NCI-H146 (cell line): ENCODE data around the gene ACOXL.
A peak's percentile ranks its signal among the peaks of the same experiment; 100 is the strongest.

Source experiments
- DNase-seq: peaks from one replicate; lab custom pipeline; 2025; lab: John Stamatoyannopoulos, UW

The ACOXL gene

GRCh38 chr2:110718990-110719389, 13.4 kb upstream of the ACOXL start:
- no peak for DNase-seq

GRCh38 chr2:110720547-110720946, 11.8 kb upstream of the ACOXL start:
- DNase-seq = no peak

- no peak for DNase-seq
Observed at GRCh38 chr2:110724820-110725219, 7.6 kb upstream of the ACOXL start.

GRCh38 chr2:110725370-110725769, 7.0 kb upstream of the ACOXL start:
- no peak for DNase-seq

GRCh38 chr2:110725859-110726258, 6.5 kb upstream of the ACOXL start:
- no peak for DNase-seq

GRCh38 chr2:110726285-110726684, 6.1 kb upstream of the ACOXL start:
- no peak for DNase-seq

GRCh38 chr2:110727923-110728322, 4.5 kb upstream of the ACOXL start:
- no peak for DNase-seq

- peak; percentile 9 for DNase-seq
Observed at GRCh38 chr2:110729106-110729505, 3.3 kb upstream of the ACOXL start.

GRCh38 chr2:110731064-110731463, 1.3 kb upstream of the ACOXL start:
- DNase-seq = peak; percentile 74

GRCh38 chr2:110735366-110735765, 3.0 kb downstream of the ACOXL start:
- peak; percentile 45 for DNase-seq

GRCh38 chr2:110737783-110738182, 5.4 kb downstream of the ACOXL start:
- no peak for DNase-seq

- no peak for DNase-seq
Observed at GRCh38 chr2:110740747-110741349, 8.5 kb downstream of the ACOXL start.

- DNase-seq = no peak
Observed at GRCh38 chr2:110741491-110741980, 9.2 kb downstream of the ACOXL start.

GRCh38 chr2:110742412-110742811, 10.0 kb downstream of the ACOXL start:
- DNase-seq = no peak

GRCh38 chr2:110743600-110743999, 11.2 kb downstream of the ACOXL start:
- DNase-seq = no peak

GRCh38 chr2:110744429-110744828, 12.1 kb downstream of the ACOXL start:
- DNase-seq = no peak

GRCh38 chr2:110745048-110745447, 12.7 kb downstream of the ACOXL start:
- no peak for DNase-seq

- DNase-seq = no peak
Observed at GRCh38 chr2:110746586-110747521, 14.5 kb downstream of the ACOXL start.

- peak; percentile 68 for DNase-seq
Observed at GRCh38 chr2:110747522-110748488, 15.4 kb downstream of the ACOXL start.

- DNase-seq = peak; percentile 94
Observed at GRCh38 chr2:110748489-110748867, 16.1 kb downstream of the ACOXL start.

GRCh38 chr2:110751642-110752041, 19.3 kb downstream of the ACOXL start:
- DNase-seq = no peak

GRCh38 chr2:110752871-110753270, 20.5 kb downstream of the ACOXL start:
- no peak for DNase-seq
